PC-3 (cell line): Measurements from ENCODE around the gene VPS26C. TPM values are rescaled to one million over a fixed set of nuclear protein-coding genes. Genes with fewer than 3 reads are reported as not detected.
"Not testable (repeated sequence)": the region's sequence is repeated elsewhere in the genome, so short reads cannot be mapped to it uniquely, and the experiment has no call there.

ENCODE experiments used
- ATAC-seq: fragments of 200-7000 bp; cut with Tn5 transposase; 2 replicates; pipeline ENCODE4 v1.9.1; 2020; ENCODE audit warnings: mild to moderate bottlenecking, moderate library complexity
- BruUV-seq: library from RNA; stranded (reverse); fragments of 400-500 nt; replicated peaks from 2 replicates; lab custom pipeline; 2021; lab: Mats Ljungman, UMichigan
- CTCF ChIA-PET: fragments of 300-600 bp; sonication (Branson Sonifier 250); formaldehyde crosslinking; loops from one replicate; lab custom pipeline; 2022; ENCODE audit warnings: antibody characterized with exemption; lab: Charles Lee
- POLR2A ChIA-PET: fragments of 300-600 bp; sonication (Branson Sonifier 250); formaldehyde crosslinking; loops from one replicate; lab custom pipeline; 2022; ENCODE audit warnings: antibody characterized with exemption; ENCODE audit not compliant: unreplicated experiment; lab: Charles Lee
- DNase-seq: peaks from one replicate; pipeline ENCODE4 v3.0.0-alpha.2; 2015
- H2AFZ ChIP-seq: fragments of 300-600 bp; sonication (generic); 2 replicates; pipeline ENCODE4 v1.6.0; 2016; ENCODE audit warnings: antibody characterized with exemption, low read length
- H3F3A ChIP-seq: fragments of 300-600 bp; sonication (generic); one replicate; pipeline ENCODE4 v1.6.0; 2017; ENCODE audit warnings: antibody characterized with exemption, low read length, control low read depth, mild to moderate bottlenecking; ENCODE audit not compliant: unreplicated experiment
- H3K27ac ChIP-seq: fragments of 300-600 bp; sonication (generic); 2 replicates; pipeline ENCODE4 v1.5.1; 2016; ENCODE audit warnings: mild to moderate bottlenecking, low read length
- H3K27me3 ChIP-seq: fragments of 300-600 bp; sonication (generic); 2 replicates; pipeline ENCODE4 v1.6.1; 2016; ENCODE audit warnings: low read length, mixed read lengths
- H3K36me3 ChIP-seq: fragments of 300-600 bp; sonication (generic); 2 replicates; pipeline ENCODE4 v1.6.1; 2016; ENCODE audit warnings: low read depth, mixed run types, low read length, mixed read lengths
- H3K4me1 ChIP-seq: fragments of 300-600 bp; sonication (generic); 2 replicates; pipeline ENCODE4 v1.5.1; 2016; ENCODE audit warnings: low read length; ENCODE audit not compliant: insufficient read depth
- H3K4me2 ChIP-seq: fragments of 300-600 bp; sonication (generic); 2 replicates; pipeline ENCODE4 v1.6.0; 2016; ENCODE audit warnings: low read length
- H3K4me3 ChIP-seq: fragments of 300-600 bp; sonication (generic); 2 replicates; pipeline ENCODE4 v1.5.1; 2016; ENCODE audit warnings: mild to moderate bottlenecking, low read length, mixed read lengths
- H3K79me2 ChIP-seq: fragments of 300-600 bp; sonication (generic); 2 replicates; pipeline ENCODE4 v1.6.1; 2017; ENCODE audit warnings: low read length, mixed read lengths
- H3K9ac ChIP-seq: fragments of 300-600 bp; sonication (generic); 2 replicates; pipeline ENCODE4 v1.6.0; 2016; ENCODE audit warnings: mild to moderate bottlenecking, low read length
- H3K9me2 ChIP-seq: fragments of 300-600 bp; sonication (generic); replicated peaks from 2 replicates; pipeline ENCODE4 v1.6.1; 2016; ENCODE audit warnings: mixed run types, low read length, mixed read lengths
- H3K9me3 ChIP-seq: fragments of 300-600 bp; sonication (generic); 2 replicates; pipeline ENCODE4 v1.6.1; 2016; ENCODE audit warnings: low read length, mixed read lengths
- H4K20me1 ChIP-seq: fragments of 300-600 bp; sonication (generic); 2 replicates; pipeline ENCODE4 v1.6.1; 2016; ENCODE audit warnings: low read length, mixed read lengths
- CTCF ChIP-seq: fragments of 300-600 bp; sonication (generic); conservative IDR thresholded peaks from 2 replicates; pipeline ENCODE4 v1.5.1; 2017; ENCODE audit warnings: antibody characterized with exemption, low read depth, mild to moderate bottlenecking, low read length
- EZH2 ChIP-seq: fragments of 300-600 bp; sonication (generic); IDR thresholded peaks from one replicate; pipeline ENCODE4 v1.6.1; 2017; ENCODE audit warnings: antibody characterized with exemption, mild to moderate bottlenecking, low read length; ENCODE audit not compliant: unreplicated experiment
- EZH2phosphoT487 ChIP-seq: fragments of 300-600 bp; sonication (generic); IDR thresholded peaks from 2 replicates; pipeline ENCODE4 v1.6.1; 2018; ENCODE audit warnings: mild to moderate bottlenecking, antibody characterized with exemption, low read length, borderline replicate concordance
- intact Hi-C: fragments of 100-400 bp; cut with micrococcal nuclease; formaldehyde crosslinking; loops from 2 replicates; pipeline ENCODE4 v1.9.0; 2023
- total RNA-seq: library from RNA; depleted of rRNA; stranded (reverse); fragments of >200 nt; gene quantifications from 2 replicates; pipeline ENCODE4 v1.2.3, GENCODE V29; 2014

Gene VPS26C
- total RNA-seq, 1 experiment from 2014 or later = 63.3 TPM

- Histone ChIP-seq H3K4me2 (no peak overlapping the region), H3K4me3 (no peak overlapping the region), H3K27me3 (no peaks in the 10 kb centered on the region), H3K9me3 (no peaks in the 10 kb centered on the region), H3K9me2 (no peaks in the 10 kb centered on the region), H3K27ac (no peak overlapping the region), H3K9ac (no peak overlapping the region), H3F3A (no peaks in the 10 kb centered on the region), H3K4me1 (no peaks in the 10 kb centered on the region), H4K20me1 (no peaks in the 10 kb centered on the region), H3K36me3 (no peaks in the 10 kb centered on the region), H3K79me2 (no peaks in the 10 kb centered on the region), H2AFZ (no peak overlapping the region)
- DNase-seq (no peak), ATAC-seq (no peak)
- TF ChIP-seq CTCF (no peak), EZH2phosphoT487 (no peak), EZH2 (no peak)
- ChIA-PET CTCF (no interaction called here), POLR2A (no interaction called here)
- no TSS peak for BruUV-seq
- intact Hi-C loops = no loop called here
These were observed 14.4 kb upstream of the VPS26C start for GRCh38 chr21:37281579-37281978.

GRCh38 chr21:37279271-37279670, 12.1 kb upstream of the VPS26C start:
- H3K27ac ChIP-seq, H2AFZ ChIP-seq, H3K9ac ChIP-seq, H3K9me2 ChIP-seq, H3K36me3 ChIP-seq, intact Hi-C loops, H4K20me1 ChIP-seq, H3K4me3 ChIP-seq, H3K9me3 ChIP-seq, CTCF ChIA-PET, DNase-seq, H3K79me2 ChIP-seq, H3F3A ChIP-seq, ATAC-seq, H3K27me3 ChIP-seq, H3K4me2 ChIP-seq, BruUV-seq, H3K4me1 ChIP-seq, POLR2A ChIA-PET: not testable (repeated sequence)

- H3K27me3 ChIP-seq = no peaks in the 10 kb centered on the region
- ChIA-PET POLR2A (no interaction called here), CTCF (no interaction called here)
- no peaks in the 10 kb centered on the region for H3F3A ChIP-seq
- H3K4me2 ChIP-seq = no peak overlapping the region
- no peak overlapping the region for H3K9ac ChIP-seq
- H3K9me2 ChIP-seq = no peaks in the 10 kb centered on the region
- intact Hi-C loops = no loop called here
- TF ChIP-seq EZH2phosphoT487 (no peak), CTCF (no peak), EZH2 (no peak)
- H3K36me3 ChIP-seq = no peaks in the 10 kb centered on the region
- H3K27ac ChIP-seq = no peak overlapping the region
- no peaks in the 10 kb centered on the region for H3K4me1 ChIP-seq
- no peak for ATAC-seq
- no TSS peak for BruUV-seq
- no peak overlapping the region for H2AFZ ChIP-seq
- no peak for DNase-seq
- H3K9me3 ChIP-seq = no peaks in the 10 kb centered on the region
- H4K20me1 ChIP-seq = no peaks in the 10 kb centered on the region
- no peaks in the 10 kb centered on the region for H3K79me2 ChIP-seq
- no peak overlapping the region for H3K4me3 ChIP-seq
These were observed 11.1 kb upstream of the VPS26C start for GRCh38 chr21:37278199-37278598.
